HG03066 (cell line): Measurements from ENCODE around the gene KCNMA1.
"Not testable (repeated sequence)": the region's sequence is repeated elsewhere in the genome, so short reads cannot be mapped to it uniquely, and the experiment has no call there.

Experiments used
- ATAC-seq: cut with Tn5 transposase; IDR thresholded peaks from one replicate; pipeline ENCODE4 v1.9.1; 2021; ENCODE audit warnings: low read depth; ENCODE audit not compliant: unreplicated experiment

The KCNMA1 gene

DNA sequence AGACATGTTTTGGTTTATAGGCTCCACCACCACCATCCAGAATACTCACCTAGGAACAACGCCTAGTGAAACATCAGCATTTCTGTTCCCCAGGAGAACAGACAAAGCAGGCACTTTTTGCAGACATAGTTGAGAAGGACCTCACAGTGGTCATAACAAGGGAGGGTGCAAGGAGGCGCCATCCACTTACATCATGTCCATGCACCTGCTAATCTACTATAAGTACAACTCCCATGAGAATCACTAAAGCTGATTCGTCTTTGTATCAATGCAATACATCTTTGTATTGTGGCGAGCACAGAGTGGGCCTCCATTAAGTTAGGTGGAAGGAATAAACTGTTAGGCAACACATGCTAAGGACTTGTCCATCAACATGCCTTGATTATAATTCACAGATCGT, 207.1 kb downstream of the KCNMA1 start:
- no peak for ATAC-seq

GRCh38 chr10:77428691-77429395, 208.8 kb downstream of the KCNMA1 start:
- ATAC-seq, result no peak

DNA sequence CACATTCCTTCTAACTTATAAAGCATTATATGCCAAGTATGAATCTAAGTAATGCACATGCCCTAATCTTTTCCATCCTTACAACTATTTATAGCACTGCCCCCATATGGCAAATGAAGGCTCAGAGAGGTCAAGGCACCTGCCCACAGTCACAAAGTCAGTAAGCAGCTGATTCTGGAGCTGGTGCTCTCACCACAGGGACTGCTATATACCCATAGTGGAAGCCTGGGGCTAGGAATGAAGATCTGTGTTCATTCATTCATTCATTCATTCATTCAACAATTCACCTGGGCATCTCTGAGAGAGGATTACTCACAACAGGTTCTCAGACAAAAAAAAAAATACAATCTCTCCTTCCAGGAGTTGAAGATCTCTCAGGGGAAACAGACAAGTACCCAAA, 213.4 kb downstream of the KCNMA1 start:
- ATAC-seq, result no peak

DNA sequence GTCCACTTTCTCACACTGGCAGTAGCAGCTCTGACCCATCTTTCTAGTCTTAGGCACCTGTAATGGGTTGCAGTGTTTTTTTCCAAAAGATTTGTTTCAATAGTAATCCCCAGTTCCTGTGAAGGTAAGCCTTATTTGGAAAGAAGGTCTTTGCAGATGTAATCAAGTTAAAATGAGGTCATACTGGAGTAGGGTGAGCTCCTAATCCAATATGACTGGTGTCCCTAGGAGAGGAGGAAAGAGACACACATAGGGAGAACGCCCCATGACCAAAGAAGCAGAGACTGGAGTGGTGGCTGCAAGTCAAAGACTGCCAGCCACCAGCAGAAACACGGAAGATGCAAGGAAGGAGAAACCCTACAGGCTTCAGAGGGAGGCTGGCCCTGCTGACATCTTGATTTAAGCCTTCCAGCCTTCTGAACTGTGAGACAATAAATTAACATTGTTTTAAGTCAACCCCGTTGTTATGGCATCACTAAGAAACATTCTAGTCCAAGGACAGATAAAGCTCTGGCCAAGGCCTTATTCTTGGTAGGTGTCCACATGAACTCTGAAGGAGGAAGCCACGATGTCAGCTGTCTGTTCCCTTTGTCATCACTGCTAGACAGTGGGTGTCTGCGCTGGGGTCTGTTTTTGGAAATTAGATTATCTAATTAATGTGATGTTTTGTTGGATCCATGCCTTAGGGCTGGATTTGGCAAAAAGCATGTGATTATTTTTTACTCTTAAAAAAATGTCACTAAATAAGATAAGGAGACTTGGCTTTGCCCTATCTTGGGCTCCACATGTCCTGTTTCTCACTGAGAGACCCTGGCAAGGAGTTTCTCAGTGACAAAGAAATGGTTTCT, 214.9 kb downstream of the KCNMA1 start:
- no peak for ATAC-seq

DNA sequence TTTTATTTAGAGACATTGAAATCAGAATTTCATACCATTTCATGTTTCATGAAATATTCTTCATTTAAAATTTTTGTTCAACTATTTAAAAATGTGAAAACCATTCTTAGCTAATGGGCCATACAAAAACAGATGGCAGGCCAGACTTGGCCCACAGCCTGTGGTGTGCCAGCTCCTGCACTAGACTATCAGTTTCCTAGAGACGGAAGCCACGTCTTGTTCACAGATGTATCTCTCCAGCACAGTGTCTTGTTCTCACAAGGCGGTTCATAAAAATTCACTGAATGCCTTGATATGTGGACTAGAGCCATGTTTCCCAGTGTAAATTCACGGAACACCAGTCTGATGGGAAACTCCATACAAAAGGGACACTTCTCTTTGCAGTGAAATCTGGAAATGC, 216.0 kb downstream of the KCNMA1 start:
- no peak for ATAC-seq

DNA sequence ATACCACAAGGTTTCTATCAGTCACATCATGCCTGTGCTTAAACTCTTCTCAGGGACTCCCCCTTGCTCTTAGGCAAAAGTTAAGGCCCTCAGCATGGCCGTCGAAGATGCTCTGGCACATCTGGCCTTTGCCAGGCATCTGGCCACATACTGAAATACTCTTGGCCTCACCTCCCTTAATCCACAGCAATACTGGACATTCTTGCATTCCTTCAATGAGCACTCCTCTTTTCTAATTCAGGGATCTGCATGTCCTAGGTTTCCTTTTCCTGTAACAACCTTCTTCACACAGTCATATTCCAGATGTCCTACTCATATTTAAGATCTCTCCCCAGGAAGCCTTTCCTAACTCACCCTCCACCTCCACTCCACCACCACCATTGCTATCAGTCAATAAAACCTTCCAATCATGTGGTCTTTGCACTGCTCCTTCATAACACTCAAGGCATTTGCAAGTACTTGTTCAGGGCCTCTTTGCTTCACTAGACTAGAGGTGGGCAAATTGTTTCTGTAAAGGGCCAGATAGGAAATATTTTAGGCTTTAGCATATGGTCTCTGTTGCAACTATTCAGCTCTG, 216.6 kb downstream of the KCNMA1 start:
- no peak for ATAC-seq

DNA sequence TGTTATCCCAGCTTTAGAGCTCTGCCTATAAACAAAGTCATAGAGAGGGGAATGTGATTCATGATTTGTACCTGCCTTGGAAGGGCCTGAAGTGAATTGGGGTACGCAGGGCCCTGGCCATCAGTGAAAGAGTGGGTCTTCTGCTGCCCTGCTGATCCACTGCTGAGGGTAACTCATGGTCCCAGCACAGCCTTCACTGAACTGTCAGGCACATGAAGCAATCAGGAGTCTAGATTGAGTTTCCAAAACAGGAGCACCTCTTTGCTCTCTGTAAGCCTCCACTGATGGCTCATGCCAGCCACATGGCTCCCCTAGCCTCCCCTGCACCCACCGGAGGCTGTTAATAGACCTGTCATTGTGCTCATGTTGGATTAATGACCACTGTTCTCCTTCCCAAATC, 217.6 kb downstream of the KCNMA1 start:
- ATAC-seq, result no peak

- ATAC-seq, result no peak
Measured at GRCh38 chr10:77419056-77419455, 218.6 kb downstream of the KCNMA1 start.

DNA sequence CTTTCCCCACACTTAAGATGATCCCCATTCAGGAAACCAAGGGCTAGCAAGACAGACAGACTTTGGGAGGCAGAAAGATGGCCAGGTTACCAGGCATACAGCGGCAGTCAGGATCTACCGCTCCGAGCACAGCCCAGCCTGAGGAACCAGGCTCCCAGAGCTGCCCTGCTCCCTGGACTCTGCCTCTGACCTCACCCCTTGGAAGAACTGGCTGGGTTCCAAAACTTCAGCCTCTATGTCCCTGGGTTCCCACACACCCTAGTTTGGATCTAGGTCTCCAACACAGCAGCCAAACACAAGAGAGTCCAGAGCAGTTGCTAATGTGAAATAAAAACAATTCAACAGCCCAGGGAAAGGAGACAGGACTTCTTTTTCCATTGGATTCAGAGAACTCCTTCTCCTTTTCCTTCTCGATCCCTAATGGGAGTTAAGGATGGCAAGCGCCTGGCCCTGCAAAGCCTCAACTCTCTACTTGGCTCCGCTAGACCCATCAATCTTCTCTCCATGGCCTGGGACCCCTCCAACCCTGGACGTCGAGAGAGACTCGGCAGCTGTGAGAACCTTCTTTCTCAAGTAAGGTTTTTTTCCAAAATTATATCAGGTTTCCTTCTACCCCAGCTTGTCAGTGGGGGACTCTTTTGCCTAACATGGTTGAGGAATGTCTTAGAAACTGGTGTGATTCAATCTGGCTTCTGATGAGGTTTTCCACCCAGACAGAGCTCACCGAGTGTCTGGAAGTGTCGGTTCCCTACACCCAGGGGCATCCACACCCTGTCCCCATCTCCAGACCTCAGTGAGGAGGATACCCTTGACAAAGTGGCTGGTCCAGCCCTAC, 219.6 kb downstream of the KCNMA1 start:
- no peak for ATAC-seq

- no peak for ATAC-seq
Measured at GRCh38 chr10:77417359-77417758, 220.2 kb downstream of the KCNMA1 start.

DNA sequence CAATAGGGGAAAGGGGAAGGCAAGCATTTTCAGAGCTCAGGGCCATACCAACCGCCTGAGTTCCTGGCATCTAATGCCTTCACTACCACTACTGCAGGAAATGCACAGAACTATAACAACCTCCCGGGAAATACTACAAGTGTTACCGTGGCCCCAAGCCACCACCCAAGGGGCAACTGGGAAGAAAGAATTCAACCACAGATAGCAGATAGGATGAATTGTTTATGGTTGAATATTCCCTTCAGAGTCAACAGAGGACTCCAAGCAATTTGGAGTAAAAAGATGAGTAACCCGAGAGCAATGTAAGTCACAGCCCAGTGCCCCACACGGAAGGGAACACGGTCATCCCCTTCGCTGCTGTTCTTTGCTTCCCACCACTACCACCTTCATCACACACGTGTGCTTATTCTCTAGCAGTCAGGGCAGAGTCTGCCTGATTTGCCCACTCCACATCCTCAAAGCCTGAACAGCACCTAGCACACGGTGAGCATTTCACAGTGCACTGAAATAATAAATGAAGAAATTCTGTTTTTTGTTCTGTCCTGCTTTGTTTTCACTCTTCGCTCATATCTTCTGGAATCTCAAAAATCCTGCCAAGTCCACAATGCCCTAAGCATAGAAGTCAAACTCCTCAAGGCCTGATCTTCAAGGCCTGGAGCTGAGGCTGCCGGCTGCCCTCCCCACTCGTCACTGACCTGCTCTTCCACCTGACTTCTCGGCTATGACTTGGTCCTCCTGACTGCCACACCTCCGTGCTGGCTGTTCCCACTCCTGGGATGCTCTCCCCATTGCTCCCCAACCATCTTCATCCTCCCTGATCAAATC, 221.1 kb downstream of the KCNMA1 start:
- ATAC-seq, result no peak

GRCh38 chr10:77415313-77415960, 222.2 kb downstream of the KCNMA1 start:
- ATAC-seq, result no peak

DNA sequence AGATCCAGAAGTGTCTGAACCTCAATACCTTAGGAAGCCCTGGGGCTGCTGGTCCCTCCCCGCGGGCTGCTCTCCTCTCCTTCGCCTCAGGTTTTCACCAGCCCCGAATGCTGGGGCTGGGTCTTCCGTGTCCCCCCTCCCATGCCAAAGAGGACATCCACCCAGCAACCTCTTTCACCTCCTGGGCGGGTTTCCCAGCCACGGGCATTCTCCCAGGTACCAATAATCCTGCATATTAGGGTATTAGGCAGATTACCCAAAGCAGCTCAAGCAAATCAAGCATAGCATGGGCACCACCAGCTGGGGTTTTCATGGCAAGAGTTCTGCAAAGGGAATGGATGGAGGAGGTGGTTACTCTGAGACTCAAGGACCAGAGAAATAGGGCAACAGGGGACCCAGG, 224.4 kb downstream of the KCNMA1 start:
- ATAC-seq, result no peak

GRCh38 chr10:77412573-77413133, 225.0 kb downstream of the KCNMA1 start:
- ATAC-seq, result not testable (repeated sequence)

GRCh38 chr10:77411805-77412204, 225.8 kb downstream of the KCNMA1 start:
- no peak for ATAC-seq

DNA sequence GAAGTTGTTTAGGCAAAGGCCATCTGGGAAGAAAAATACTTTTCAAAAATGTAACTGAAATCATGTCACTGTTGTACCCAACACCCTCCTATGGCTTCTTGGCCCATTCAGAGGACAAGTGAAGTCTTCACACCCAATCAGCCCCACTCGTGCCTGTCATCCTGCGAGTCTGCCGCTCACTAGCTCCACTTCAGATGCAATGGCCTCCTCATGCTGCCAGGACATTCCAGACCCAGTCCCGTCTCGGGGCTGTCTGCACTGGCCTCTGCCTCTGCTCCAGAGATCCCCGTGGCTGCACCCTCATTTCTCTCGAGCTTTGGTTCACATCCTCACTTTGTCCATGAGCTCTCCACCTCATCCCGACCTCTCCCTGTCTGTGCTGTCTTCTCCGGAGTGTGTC, 227.1 kb downstream of the KCNMA1 start:
- ATAC-seq, result no peak

GRCh38 chr10:77409697-77410471, 227.7 kb downstream of the KCNMA1 start:
- no peak for ATAC-seq

- no peak for ATAC-seq
Measured at GRCh38 chr10:77408259-77408658, 229.3 kb downstream of the KCNMA1 start.
